HG03521 (cell line): ENCODE results near the gene KBTBD6.
"Not testable (repeated sequence)": the region's sequence is repeated elsewhere in the genome, so short reads cannot be mapped to it uniquely, and the experiment has no call there.

Experiments
- ATAC-seq: cut with Tn5 transposase; IDR thresholded peaks from one replicate; pipeline ENCODE4 v1.9.1; 2021; ENCODE audit warnings: mild to moderate bottlenecking, moderate library complexity; ENCODE audit not compliant: unreplicated experiment

KBTBD6 gene, protein sequence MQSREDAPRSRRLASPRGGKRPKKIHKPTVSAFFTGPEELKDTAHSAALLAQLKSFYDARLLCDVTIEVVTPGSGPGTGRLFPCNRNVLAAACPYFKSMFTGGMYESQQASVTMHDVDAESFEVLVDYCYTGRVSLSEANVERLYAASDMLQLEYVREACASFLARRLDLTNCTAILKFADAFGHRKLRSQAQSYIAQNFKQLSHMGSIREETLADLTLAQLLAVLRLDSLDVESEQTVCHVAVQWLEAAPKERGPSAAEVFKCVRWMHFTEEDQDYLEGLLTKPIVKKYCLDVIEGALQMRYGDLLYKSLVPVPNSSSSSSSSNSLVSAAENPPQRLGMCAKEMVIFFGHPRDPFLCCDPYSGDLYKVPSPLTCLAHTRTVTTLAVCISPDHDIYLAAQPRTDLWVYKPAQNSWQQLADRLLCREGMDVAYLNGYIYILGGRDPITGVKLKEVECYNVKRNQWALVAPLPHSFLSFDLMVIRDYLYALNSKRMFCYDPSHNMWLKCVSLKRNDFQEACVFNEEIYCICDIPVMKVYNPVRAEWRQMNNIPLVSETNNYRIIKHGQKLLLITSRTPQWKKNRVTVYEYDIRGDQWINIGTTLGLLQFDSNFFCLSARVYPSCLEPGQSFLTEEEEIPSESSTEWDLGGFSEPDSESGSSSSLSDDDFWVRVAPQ

DNA sequence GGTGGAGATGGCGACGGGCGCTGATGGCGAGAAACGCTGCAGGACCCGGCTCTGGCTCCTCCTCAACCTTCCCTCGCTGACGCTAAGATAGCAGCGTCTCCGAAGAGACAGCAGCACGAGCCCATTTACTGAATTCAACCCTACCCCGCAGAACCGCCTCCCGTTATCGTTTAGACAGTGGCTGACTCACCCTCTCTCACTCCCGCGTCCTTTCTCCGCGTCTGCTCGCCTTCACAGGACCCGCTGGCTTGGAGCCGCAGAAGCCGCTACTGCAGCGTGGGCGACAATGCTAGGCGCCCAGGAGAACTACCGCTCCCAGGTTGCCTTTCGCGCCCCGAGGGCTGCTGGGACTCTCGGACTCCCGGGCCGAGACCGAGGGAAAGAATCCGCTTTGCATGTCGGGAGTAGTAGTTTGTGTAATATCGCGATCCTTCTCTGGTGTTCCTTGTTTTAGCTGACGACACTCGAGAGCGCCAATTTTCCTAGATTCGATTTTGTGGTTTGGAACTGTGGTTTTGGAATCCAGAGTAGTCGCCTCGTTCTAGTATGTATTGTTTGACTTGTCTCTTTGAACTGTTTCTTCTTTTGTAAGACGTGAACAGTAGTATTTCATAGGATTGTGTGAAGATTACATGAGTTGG lies at the start of gene KBTBD6:
Gene KBTBD6, minus strand, starts transcription at position 291 of the 641 bp plus-strand sequence. CDS start 291 bp downstream, outside the sequence.
- peak; percentile 96 for ATAC-seq

DNA sequence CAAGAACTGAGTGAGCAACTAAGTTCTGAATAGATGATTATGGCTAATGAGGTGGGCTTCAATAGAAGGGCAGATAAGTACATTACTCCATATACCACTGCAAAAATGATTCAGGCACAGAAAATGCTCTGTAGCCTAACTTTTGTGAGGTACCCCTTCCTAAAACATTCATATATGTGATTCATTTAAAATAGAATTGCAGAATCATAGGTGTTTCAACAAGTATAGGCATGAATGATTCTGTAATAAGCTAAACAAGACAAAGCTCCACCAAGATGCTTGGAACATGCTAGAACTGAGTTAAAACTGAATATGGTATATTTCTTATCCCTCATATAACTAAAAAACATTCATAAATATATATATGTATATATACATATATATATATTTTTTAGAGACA lies 49.6 kb upstream of the KBTBD6 start:
- no peak for ATAC-seq

GRCh38 chr13:41179593-41180250 lies 47.1 kb upstream of the KBTBD6 start:
- no peak for ATAC-seq

DNA sequence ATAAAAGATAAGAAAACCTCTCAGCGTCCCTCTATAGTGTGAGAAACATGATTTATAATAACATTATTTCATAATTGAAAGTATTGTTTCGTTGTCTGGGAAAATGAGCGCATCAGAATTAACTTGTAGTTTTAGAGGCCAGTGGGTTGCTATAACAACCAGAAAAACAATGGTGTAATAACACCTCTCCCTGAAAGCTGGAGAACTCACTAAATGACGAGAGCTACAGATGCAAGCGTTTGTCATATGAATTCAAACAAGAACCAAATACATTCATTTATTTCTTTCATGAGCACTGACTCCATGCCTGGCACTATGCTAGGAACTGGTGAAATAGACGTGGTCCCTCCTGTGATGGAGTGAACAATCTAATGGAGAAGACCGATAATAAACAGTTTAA lies 45.4 kb upstream of the KBTBD6 start:
- ATAC-seq = no peak

GRCh38 chr13:41177616-41178015 lies 45.0 kb upstream of the KBTBD6 start:
- ATAC-seq = no peak

- ATAC-seq = not testable (repeated sequence)
Measured at GRCh38 chr13:41175576-41175975, 43.0 kb upstream of the KBTBD6 start.

DNA sequence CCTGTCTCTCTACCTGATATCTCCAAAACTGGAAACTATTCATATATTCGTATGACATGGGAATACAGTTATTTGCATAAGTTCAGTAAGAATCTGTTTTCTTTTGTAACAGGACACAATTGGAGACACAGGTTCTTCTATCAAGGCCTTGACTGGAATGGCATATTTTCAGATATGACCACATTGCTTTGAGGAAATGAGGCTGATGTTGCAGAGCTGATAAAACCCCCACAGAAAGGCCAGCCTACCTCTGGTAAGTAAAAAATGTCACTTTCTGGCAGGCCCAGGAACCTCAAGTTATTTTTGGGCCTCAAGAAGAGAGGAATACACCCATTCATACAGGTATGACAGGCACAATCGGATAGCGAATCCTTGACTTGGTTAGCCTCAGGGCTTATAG lies 29.5 kb upstream of the KBTBD6 start:
- no peak for ATAC-seq

- ATAC-seq = no peak
Measured at GRCh38 chr13:41159174-41159573, 26.6 kb upstream of the KBTBD6 start.

DNA sequence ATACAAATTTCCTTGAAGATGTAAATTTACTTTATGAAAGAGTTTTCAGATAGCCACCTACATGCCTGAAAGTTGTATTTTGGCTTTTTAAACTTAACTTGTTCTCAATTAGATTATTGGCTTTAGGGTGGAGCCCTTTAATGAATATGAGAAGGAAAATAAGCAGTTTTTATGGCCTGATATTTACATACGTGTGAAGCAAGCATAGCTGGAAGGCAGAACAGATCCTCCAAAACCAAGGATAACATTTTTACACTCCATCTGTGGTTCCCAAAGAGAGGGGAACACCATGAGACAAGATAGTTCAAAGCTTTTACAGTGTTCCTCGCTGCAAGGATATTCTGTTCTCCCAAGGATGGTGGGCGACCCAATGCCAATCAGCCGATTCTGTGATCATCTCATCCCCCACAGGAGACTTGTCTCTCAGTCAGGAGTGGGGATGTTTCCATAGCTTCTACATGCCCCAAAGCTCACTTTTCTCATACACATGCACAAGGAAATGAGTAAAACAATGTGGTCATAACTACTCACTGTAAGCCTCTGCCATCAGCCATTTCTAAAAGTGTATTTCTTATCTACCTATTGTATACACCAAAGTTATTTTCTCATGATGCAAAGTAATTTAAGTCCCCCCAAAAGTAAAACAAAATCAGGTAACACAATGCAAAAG lies 24.6 kb upstream of the KBTBD6 start:
- no peak for ATAC-seq

DNA sequence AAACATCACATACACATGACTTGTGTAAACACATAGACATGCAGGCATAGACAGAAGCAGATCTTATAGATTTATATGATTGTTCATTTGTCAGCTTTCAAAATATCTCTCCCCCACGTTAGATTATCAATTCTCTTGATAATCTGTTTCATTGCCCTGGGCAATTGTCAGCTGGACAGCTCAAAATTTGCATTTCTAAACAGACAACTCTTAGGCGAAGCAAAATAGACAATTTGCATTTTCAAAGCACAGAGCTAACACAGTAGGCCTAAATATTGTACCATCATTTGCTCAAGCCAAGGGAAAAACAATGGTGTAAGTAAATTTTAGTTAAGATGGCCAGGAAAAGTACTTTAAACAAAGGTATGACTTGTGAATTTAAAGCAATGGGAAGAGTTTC lies 24.0 kb upstream of the KBTBD6 start:
- ATAC-seq = no peak

GRCh38 chr13:41154042-41154441 lies 21.4 kb upstream of the KBTBD6 start:
- ATAC-seq = no peak

GRCh38 chr13:41152005-41152404 lies 19.4 kb upstream of the KBTBD6 start:
- no peak for ATAC-seq

GRCh38 chr13:41150058-41150457 lies 17.5 kb upstream of the KBTBD6 start:
- ATAC-seq = no peak

- no peak for ATAC-seq
Measured at GRCh38 chr13:41148419-41149283, 16.0 kb upstream of the KBTBD6 start.

GRCh38 chr13:41145136-41145908 lies 12.7 kb upstream of the KBTBD6 start:
- ATAC-seq = no peak

DNA sequence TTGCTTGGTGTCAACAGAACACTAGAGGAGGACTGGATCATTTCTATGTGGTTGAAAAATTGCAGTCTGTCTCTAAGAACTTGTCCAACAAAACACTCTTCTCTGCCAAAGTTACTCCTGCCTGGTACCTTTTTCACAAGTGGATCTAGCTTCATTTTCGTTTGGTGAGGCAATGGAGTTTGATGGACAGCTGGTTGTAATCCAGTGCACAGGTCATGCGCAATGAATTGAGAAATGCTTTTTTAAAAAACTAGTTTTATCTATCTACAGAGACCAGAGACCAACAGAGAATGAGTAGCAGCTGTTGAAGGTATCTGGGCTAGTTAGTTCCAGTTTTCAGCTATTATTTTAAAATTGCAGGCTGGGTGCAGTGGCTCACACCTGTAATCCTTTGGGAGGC lies 12.0 kb upstream of the KBTBD6 start:
- ATAC-seq = no peak

DNA sequence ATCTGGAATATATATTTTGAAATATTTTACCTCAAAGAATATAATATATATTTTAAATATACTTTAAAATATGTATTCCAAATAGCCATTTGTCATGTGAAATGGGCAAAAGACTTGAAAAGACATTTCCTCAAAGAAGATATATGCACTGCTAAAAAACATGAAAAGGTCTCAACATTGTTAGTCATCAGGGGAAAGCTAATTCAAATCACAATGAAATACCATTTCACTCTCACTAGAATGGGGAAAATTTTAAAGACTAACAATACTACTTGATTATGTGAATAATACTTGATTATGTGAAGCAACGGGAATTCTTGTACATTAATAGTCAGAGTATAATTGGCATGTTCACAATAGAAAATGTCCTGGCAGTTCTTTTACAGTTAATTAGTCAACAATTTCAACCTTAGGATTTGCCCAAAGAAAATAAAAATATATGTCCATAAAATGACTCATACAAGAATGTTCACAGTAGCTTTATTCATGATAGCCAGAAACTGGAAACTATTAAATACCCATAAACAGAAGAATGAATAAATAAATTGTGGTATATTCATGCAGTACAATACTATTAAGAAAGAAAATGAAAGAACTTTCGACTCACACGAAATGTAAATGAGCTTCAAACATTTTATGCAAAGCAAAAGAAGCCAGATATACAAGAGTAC lies 6.8 kb upstream of the KBTBD6 start:
- no peak for ATAC-seq

DNA sequence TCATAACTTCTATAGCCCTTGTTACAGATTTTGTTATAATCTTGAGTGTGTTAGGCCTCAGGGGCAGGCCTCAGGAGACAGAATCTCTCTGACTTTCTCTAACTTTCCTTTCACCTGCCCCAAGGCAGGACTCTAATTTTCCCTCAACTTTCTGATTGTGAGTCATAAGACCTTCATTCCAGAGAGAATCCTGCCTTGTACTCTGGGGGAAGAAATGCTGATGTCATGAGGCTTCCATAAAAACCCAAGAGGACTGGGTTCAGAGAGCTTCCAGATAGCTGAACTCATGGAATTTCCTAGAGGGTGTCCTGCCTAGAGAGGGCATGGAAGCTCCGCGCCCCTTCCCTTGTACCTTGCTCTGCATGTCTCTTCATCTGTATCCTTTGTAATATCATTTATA lies 5.3 kb upstream of the KBTBD6 start:
- no peak for ATAC-seq

- no peak for ATAC-seq
Measured at GRCh38 chr13:41137241-41137640, 4.6 kb upstream of the KBTBD6 start.
